ENCODE results near the gene NCKAP5.

NCKAP5 gene

GRCh38 chr2:132955871-132956615 lies 612.2 kb downstream of the NCKAP5 start:
- no peak overlapping the region for H3K4me3 ChIP-seq (ENCODE audit: low read depth, low read length)
- no peak for TF ChIP-seq CTCF (IDR thresholded peaks at IDR 0.05; ENCODE audit: low read depth, low read length)

GRCh38 chr2:132953771-132954170 lies 614.5 kb downstream of the NCKAP5 start:
- TF ChIP-seq CTCF (IDR thresholded peaks at IDR 0.05; ENCODE audit: low read depth, low read length) = no peak
- no peak overlapping the region for H3K4me3 ChIP-seq (ENCODE audit: low read depth, low read length)

GRCh38 chr2:132951008-132951714 lies 617.1 kb downstream of the NCKAP5 start:
- H3K4me3 ChIP-seq (ENCODE audit: low read depth, low read length) = no peak overlapping the region
- TF ChIP-seq CTCF (IDR thresholded peaks at IDR 0.05; ENCODE audit: low read depth, low read length) = no peak

- no peak for TF ChIP-seq CTCF (IDR thresholded peaks at IDR 0.05; ENCODE audit: low read depth, low read length)
- H3K4me3 ChIP-seq (ENCODE audit: low read depth, low read length) = no peak overlapping the region
Observed at GRCh38 chr2:132949108-132949507, 619.2 kb downstream of the NCKAP5 start.

- H3K4me3 ChIP-seq (ENCODE audit: low read depth, low read length) = no peak overlapping the region
- TF ChIP-seq CTCF (IDR thresholded peaks at IDR 0.05; ENCODE audit: low read depth, low read length) = no peak
Observed at GRCh38 chr2:132948211-132948610, 620.1 kb downstream of the NCKAP5 start.

GRCh38 chr2:132943829-132944228 lies 624.4 kb downstream of the NCKAP5 start:
- no peak for TF ChIP-seq CTCF (IDR thresholded peaks at IDR 0.05; ENCODE audit: low read depth, low read length)

More at GRCh38 chr2:132943829-132944228, 624.4 kb downstream of the NCKAP5 start:
- H3K4me3 ChIP-seq (ENCODE audit: low read depth, low read length) = no peak overlapping the region
